HepG2 (cell line): ENCODE results near the gene AKAP14. TPM values are rescaled to one million over a fixed set of nuclear protein-coding genes. Genes with fewer than 3 reads are reported as not detected.

Source experiments
- ARID4A ChIP-seq: sonication (generic); formaldehyde crosslinking; IDR thresholded peaks from 2 replicates; pipeline ENCODE4 v1.5.0; 2020; ENCODE audit warnings: mild to moderate bottlenecking, missing genetic modification reagents, borderline replicate concordance
- ARNTL ChIP-seq: sonication (generic); formaldehyde crosslinking; IDR thresholded peaks from 2 replicates; pipeline ENCODE4 v1.4.0; 2020; ENCODE audit warnings: mild to moderate bottlenecking, missing genetic modification reagents
- GABPA ChIP-seq, 2 experiments: IDR thresholded peaks; 2 replicates each; pipeline ENCODE4 v1.6.1; 2011 to 2016; ENCODE audit warnings: low read depth in 2 of 2, low read length in 1 of 2, missing biosample characterization in 1 of 2, missing genetic modification characterization in 1 of 2
- KMT2B ChIP-seq: IDR thresholded peaks from 2 replicates; pipeline ENCODE4 v1.6.1; 2016; ENCODE audit warnings: missing genetic modification reagents, missing compliant biosample characterization
- SAP130 ChIP-seq: IDR thresholded peaks from 2 replicates; pipeline ENCODE4 v1.6.1; 2016; ENCODE audit warnings: low read depth
- SIN3B ChIP-seq: fragments of 150-350 bp; IDR thresholded peaks from 2 replicates; pipeline ENCODE4 v1.6.1; 2014; ENCODE audit warnings: low read length
- SOX6 ChIP-seq, 2 experiments: fragments of 450-650 bp in 1 of 2; sonication (generic) in 1 of 2; formaldehyde crosslinking in 1 of 2; IDR thresholded peaks; 2 replicates each; pipeline versions ENCODE4 v1.4.0 to v1.6.1; 2017 to 2020; ENCODE audit warnings: antibody characterized with exemption in 1 of 2, mild to moderate bottlenecking in 1 of 2, missing genetic modification reagents in 1 of 2
- SP1 ChIP-seq, 2 experiments: fragments of 450-650 bp in 1 of 2; sonication (generic) in 1 of 2; formaldehyde crosslinking in 1 of 2; IDR thresholded peaks; 2 replicates each; pipeline versions ENCODE4 v1.4.0 to v1.6.1; 2016 to 2020; ENCODE audit warnings: missing genetic modification reagents in 1 of 2
- SPEN ChIP-seq: sonication (generic); formaldehyde crosslinking; IDR thresholded peaks from 2 replicates; pipeline ENCODE4 v1.5.1; 2020; ENCODE audit warnings: low read depth, mild to moderate bottlenecking, missing genetic modification reagents
- SRY ChIP-seq: sonication (generic); formaldehyde crosslinking; IDR thresholded peaks from 2 replicates; pipeline ENCODE4 v1.8.0; 2022; ENCODE audit warnings: mild to moderate bottlenecking, missing genetic modification reagents
- SUZ12 ChIP-seq: fragments of 150-350 bp; IDR thresholded peaks from 2 replicates; pipeline ENCODE4 v1.6.1; 2014; ENCODE audit warnings: low read depth, low read length
- TARDBP ChIP-seq: sonication (generic); formaldehyde crosslinking; IDR thresholded peaks from 2 replicates; pipeline ENCODE4 v1.8.0; 2022; ENCODE audit warnings: mild to moderate bottlenecking, missing genetic modification reagents
- TFDP2 ChIP-seq: sonication (generic); formaldehyde crosslinking; IDR thresholded peaks from 2 replicates; pipeline ENCODE4 v1.4.0; 2020; ENCODE audit warnings: missing genetic modification reagents
- ZC3H13 ChIP-seq: sonication (generic); formaldehyde crosslinking; IDR thresholded peaks from 2 replicates; pipeline ENCODE4 v1.8.1; 2023; ENCODE audit warnings: mild to moderate bottlenecking, missing genetic modification reagents, moderate library complexity
- ZNF569 ChIP-seq: sonication (generic); formaldehyde crosslinking; IDR thresholded peaks from 2 replicates; pipeline ENCODE4 v1.5.0; 2020; ENCODE audit warnings: mild to moderate bottlenecking, missing genetic modification reagents, moderate library complexity, borderline replicate concordance
- ZNF605 ChIP-seq: sonication (generic); formaldehyde crosslinking; IDR thresholded peaks from 2 replicates; pipeline ENCODE4 v1.8.0; 2022; ENCODE audit warnings: mild to moderate bottlenecking, missing genetic modification reagents
- ZNF619 ChIP-seq: sonication (generic); formaldehyde crosslinking; IDR thresholded peaks from 2 replicates; pipeline ENCODE4 v1.4.0; 2020; ENCODE audit warnings: mild to moderate bottlenecking, missing genetic modification reagents
- ZNF704 ChIP-seq: sonication (generic); formaldehyde crosslinking; IDR thresholded peaks from 2 replicates; pipeline ENCODE4 v1.8.1; 2023; ENCODE audit warnings: mild to moderate bottlenecking, inconsistent platforms, moderate library complexity, missing genetic modification reagents, borderline replicate concordance
- ZNF709 ChIP-seq: sonication (generic); formaldehyde crosslinking; IDR thresholded peaks from 2 replicates; pipeline ENCODE4 v1.5.0; 2020; ENCODE audit warnings: mild to moderate bottlenecking, missing genetic modification reagents
- polyA plus RNA-seq, 8 experiments: library from polyadenylated mRNA; depleted of rRNA in 3 of 8; stranded (reverse) in 7 of 8; unstranded in 1 of 8; fragments of >200 nt; fragmentation: Illumina TruSeq in 4 of 8; extraction: Trizol in 4 of 8; gene quantifications; 2 replicates each; pipeline versions ENCODE4 v1.2.1 to v1.2.3, GENCODE V29; 2011 to 2016; ENCODE audit warnings: low read depth in 4 of 8, missing spikeins in 1 of 8, mixed read lengths in 1 of 8; ENCODE audit not compliant: insufficient read depth in 1 of 8
- total RNA-seq, 5 experiments: library from RNA; depleted of rRNA; stranded (reverse); fragments of >200 nt; fragmentation: Illumina TruSeq; extraction: Trizol; gene quantifications; 2 replicates each; pipeline ENCODE4 v1.2.3, GENCODE V29; 2016; ENCODE audit warnings: low read depth in 1 of 5

AKAP14 gene
- total and polyA plus RNA-seq, 2 of the 13 experiments (the other 11 are each of a cell fraction or from before 2014, with no cell fraction given) = 0.20 to 1.7 TPM

GRCh38 chrX:119852382-119853353 is 43.0 kb upstream of the AKAP14 start, which contains the start of gene UPF3B (continued):
- TF ChIP-seq ARID4A (peak; percentile 61; the same call in 1 of the 2 replicates), TFDP2 (CRISPR knock-in tag) (peak; percentile 87), ZNF709 (CRISPR knock-in tag) (no peak; the same call in 1 of the 2 replicates), ZNF605 (CRISPR knock-in tag) (0 out of 2 replicates have a peak, but pooled peaks have one; percentile 39), ZNF704 (peak; percentile 37; the same call in 1 of the 2 replicates), SIN3B (no peak), KMT2B (CRISPR knock-in tag) (peak; percentile 48; the same call in 1 of the 2 replicates), GABPA (IDR thresholded peaks at IDR 0.05; ENCODE audit: low read depth, low read length) (no peak), GABPA (CRISPR knock-in tag; IDR thresholded peaks at IDR 0.05; ENCODE audit: low read depth) (peak; percentile 73), TARDBP (CRISPR knock-in tag) (peak; percentile 33), SP1 (IDR thresholded peaks at IDR 0.05) (peak; percentile 68; the same call in 1 of the 2 replicates), SP1 (CRISPR knock-in tag; IDR thresholded peaks at IDR 0.05) (no peak), SAP130 (peak; percentile 79), ARNTL (CRISPR knock-in tag) (no peak), SOX6 (IDR thresholded peaks at IDR 0.05) (no peak), SOX6 (CRISPR knock-in tag; IDR thresholded peaks at IDR 0.05) (peak; percentile 40; the same call in 1 of the 2 replicates), SRY (CRISPR knock-in tag) (0 out of 2 replicates have a peak, but pooled peaks have one; percentile 27), ZNF619 (CRISPR knock-in tag) (no peak), SUZ12 (peak; percentile 35; the same call in 1 of the 2 replicates), ZC3H13 (CRISPR knock-in tag) (no peak), ZNF569 (no peak), SPEN (CRISPR knock-in tag) (peak; percentile 70)
